Measurements from ENCODE around the gene SDS. TPM values are rescaled to one million over a fixed set of nuclear protein-coding genes. Genes with fewer than 3 reads are reported as not detected.

The SDS gene
- total RNA-seq, 1 experiment from 2014 or later: not detected

DNA sequence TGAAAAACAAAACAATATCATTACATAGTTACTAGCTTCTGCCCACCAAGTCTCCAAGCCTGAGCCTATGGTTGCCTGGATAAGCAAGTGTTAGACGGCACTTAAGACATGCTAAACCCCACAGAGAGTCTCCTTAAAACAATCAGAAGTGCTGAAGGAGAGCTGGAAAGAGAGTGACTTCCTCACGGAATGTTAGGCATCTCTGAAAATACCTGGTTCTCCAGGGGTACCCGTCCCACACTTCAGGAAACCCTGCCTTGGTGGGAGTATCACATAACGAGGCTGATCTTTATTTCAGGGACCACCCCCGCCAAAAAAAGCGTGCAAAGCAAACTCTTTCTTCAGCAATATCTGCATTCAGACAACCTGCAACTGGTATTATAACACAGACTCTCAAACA, 49.6 kb upstream of the SDS start:
- no peaks in the 10 kb centered on the region for H3K79me2 ChIP-seq (ENCODE audit: insufficient read depth, low read length)
- H3K27me3 ChIP-seq (ENCODE audit: insufficient read depth, low read length): peaks cover 10% of the 10 kb centered on the region; the same call in 1 of the 2 replicates
- H4K20me1 ChIP-seq (ENCODE audit: insufficient read depth): no peaks in the 10 kb centered on the region
- ChIA-PET RAD21 (ENCODE audit: low non-redundant PET in 1 of 2, low total read pairs in 2 of 2, uncharacterized antibody in 2 of 2, unreplicated experiment in 2 of 2) (no interaction called here), POLR2A (no interaction called here), CTCF (interaction anchor here (1.3 to 2.9 kb wide), 2 partner anchors 8 to 28 kb away, joined by 6 to 19 read pairs; no protein-coding TSS in a partner anchor)
- no peak overlapping the region for H3K27ac ChIP-seq (ENCODE audit: low read depth, low read length)
- H3K36me3 ChIP-seq (ENCODE audit: control insufficient read depth in 1 of 2, insufficient read depth in 2 of 2, low read length in 2 of 2): no peaks in the 10 kb centered on the region
- no peak overlapping the region for H3K4me2 ChIP-seq (ENCODE audit: low read length)
- H3K9me2 ChIP-seq (ENCODE audit: insufficient read depth): no peaks in the 10 kb centered on the region
- DNase-seq (ENCODE audit: low read depth, low spot score) (no peak), ATAC-seq (no peak)
- no peak overlapping the region for H2AFZ ChIP-seq (ENCODE audit: low read depth, low read length, poor library complexity, severe bottlenecking)
- intact Hi-C loops (cut with micrococcal nuclease): no loop called here
- H3K4me3 ChIP-seq (replicated peaks in 1 of 2; ENCODE audit: low read depth in 1 of 2, low read length in 2 of 2): no peak overlapping the region
- TF ChIP-seq SRF (IDR thresholded peaks at IDR 0.05; ENCODE audit: low read depth) (no peak), EZH2 (IDR thresholded peaks at IDR 0.05) (no peak), POLR2AphosphoS5 (IDR thresholded peaks at IDR 0.05; ENCODE audit: low read depth, low read length) (no peak), CBX3 (IDR thresholded peaks at IDR 0.05; ENCODE audit: low read depth) (no peak), SIN3A (IDR thresholded peaks at IDR 0.05; ENCODE audit: low read depth) (no peak), ELF1 (IDR thresholded peaks at IDR 0.05; ENCODE audit: borderline replicate concordance, low read depth) (no peak), POLR2A (IDR thresholded peaks at IDR 0.05; ENCODE audit: borderline replicate concordance, extremely low read depth, insufficient read depth, insufficient read length) (no peak), EGR1 (IDR thresholded peaks at IDR 0.05; ENCODE audit: low read depth) (no peak), RAD21 (IDR thresholded peaks at IDR 0.05; ENCODE audit: low read depth) (no peak), ZNF274 (IDR thresholded peaks at IDR 0.05; ENCODE audit: low read depth, low read length) (no peak), CEBPB (IDR thresholded peaks at IDR 0.05; ENCODE audit: low read depth) (no peak), SP1 (IDR thresholded peaks at IDR 0.05; ENCODE audit: low read depth) (no peak)
- TF ChIP-seq, protein P1, sequence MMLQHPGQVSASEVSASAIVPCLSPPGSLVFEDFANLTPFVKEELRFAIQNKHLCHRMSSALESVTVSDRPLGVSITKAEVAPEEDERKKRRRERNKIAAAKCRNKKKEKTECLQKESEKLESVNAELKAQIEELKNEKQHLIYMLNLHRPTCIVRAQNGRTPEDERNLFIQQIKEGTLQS (IDR thresholded peaks at IDR 0.05): no peak
- no TSS peak for BruUV-seq (replicated peaks)
- H3K4me1 ChIP-seq (ENCODE audit: control insufficient read depth in 1 of 2, insufficient read depth in 2 of 2, low read length in 2 of 2): no peaks in the 10 kb centered on the region
- H3K9me3 ChIP-seq (ENCODE audit: control insufficient read depth in 1 of 2, insufficient read depth in 1 of 2, low read depth in 1 of 2, low read length in 2 of 2): no peaks in the 10 kb centered on the region
- H3K9ac ChIP-seq (ENCODE audit: low read length): no peak overlapping the region

DNA sequence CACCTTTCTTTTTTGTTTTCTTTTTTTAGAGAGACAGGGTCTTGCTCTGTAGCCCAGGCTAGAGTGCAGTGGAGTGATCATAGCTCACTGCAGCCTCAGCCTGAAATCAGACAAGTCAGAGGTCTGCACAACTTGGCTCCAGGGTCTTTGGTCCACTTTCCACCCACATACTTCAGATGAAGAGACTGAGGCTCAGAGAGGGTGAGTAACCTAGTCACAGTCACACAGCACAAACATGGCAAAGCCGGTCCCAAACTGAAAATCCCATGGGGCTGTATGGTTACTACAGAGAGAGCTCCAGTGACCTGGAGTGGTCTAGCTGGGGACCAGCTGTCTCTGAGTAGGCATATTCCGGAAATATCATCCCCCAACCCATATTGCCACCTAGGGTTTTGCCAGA, 48.8 kb upstream of the SDS start:
- Histone ChIP-seq H2AFZ (ENCODE audit: low read depth, low read length, poor library complexity, severe bottlenecking) (no peak overlapping the region), H3K4me2 (ENCODE audit: low read length) (no peak overlapping the region), H3K4me1 (ENCODE audit: control insufficient read depth in 1 of 2, insufficient read depth in 2 of 2, low read length in 2 of 2) (no peaks in the 10 kb centered on the region), H3K79me2 (ENCODE audit: insufficient read depth, low read length) (no peaks in the 10 kb centered on the region), H3K9me2 (ENCODE audit: insufficient read depth) (no peaks in the 10 kb centered on the region), H3K9ac (ENCODE audit: low read length) (no peak overlapping the region), H3K27me3 (ENCODE audit: insufficient read depth, low read length) (peaks cover 9% of the 10 kb centered on the region; the same call in 1 of the 2 replicates), H3K4me3 (replicated peaks in 1 of 2; ENCODE audit: low read depth in 1 of 2, low read length in 2 of 2) (no peak overlapping the region), H4K20me1 (ENCODE audit: insufficient read depth) (no peaks in the 10 kb centered on the region), H3K36me3 (ENCODE audit: control insufficient read depth in 1 of 2, insufficient read depth in 2 of 2, low read length in 2 of 2) (no peaks in the 10 kb centered on the region), H3K9me3 (ENCODE audit: control insufficient read depth in 1 of 2, insufficient read depth in 1 of 2, low read depth in 1 of 2, low read length in 2 of 2) (no peaks in the 10 kb centered on the region), H3K27ac (ENCODE audit: low read depth, low read length) (no peak overlapping the region)
- BruUV-seq (replicated peaks): no TSS peak
- ATAC-seq (no peak), DNase-seq (ENCODE audit: low read depth, low spot score) (no peak)
- intact Hi-C loops (cut with micrococcal nuclease): no loop called here
- CTCF ChIA-PET: interaction anchor here (1.3 to 2.9 kb wide), 2 partner anchors 9 to 27 kb away, joined by 6 to 19 read pairs; no protein-coding TSS in a partner anchor
- RAD21 ChIA-PET (ENCODE audit: low non-redundant PET in 1 of 2, low total read pairs in 2 of 2, uncharacterized antibody in 2 of 2, unreplicated experiment in 2 of 2): interaction anchor here in 1 of 2 experiments (0.7 kb wide), 1 partner anchor 26 kb away, joined by 3 read pairs; no protein-coding TSS in a partner anchor
- POLR2A ChIA-PET: no interaction called here
- no peak for TF ChIP-seq EZH2phosphoT487 (IDR thresholded peaks at IDR 0.05; ENCODE audit: borderline replicate concordance)
- TF ChIP-seq, protein P2, sequence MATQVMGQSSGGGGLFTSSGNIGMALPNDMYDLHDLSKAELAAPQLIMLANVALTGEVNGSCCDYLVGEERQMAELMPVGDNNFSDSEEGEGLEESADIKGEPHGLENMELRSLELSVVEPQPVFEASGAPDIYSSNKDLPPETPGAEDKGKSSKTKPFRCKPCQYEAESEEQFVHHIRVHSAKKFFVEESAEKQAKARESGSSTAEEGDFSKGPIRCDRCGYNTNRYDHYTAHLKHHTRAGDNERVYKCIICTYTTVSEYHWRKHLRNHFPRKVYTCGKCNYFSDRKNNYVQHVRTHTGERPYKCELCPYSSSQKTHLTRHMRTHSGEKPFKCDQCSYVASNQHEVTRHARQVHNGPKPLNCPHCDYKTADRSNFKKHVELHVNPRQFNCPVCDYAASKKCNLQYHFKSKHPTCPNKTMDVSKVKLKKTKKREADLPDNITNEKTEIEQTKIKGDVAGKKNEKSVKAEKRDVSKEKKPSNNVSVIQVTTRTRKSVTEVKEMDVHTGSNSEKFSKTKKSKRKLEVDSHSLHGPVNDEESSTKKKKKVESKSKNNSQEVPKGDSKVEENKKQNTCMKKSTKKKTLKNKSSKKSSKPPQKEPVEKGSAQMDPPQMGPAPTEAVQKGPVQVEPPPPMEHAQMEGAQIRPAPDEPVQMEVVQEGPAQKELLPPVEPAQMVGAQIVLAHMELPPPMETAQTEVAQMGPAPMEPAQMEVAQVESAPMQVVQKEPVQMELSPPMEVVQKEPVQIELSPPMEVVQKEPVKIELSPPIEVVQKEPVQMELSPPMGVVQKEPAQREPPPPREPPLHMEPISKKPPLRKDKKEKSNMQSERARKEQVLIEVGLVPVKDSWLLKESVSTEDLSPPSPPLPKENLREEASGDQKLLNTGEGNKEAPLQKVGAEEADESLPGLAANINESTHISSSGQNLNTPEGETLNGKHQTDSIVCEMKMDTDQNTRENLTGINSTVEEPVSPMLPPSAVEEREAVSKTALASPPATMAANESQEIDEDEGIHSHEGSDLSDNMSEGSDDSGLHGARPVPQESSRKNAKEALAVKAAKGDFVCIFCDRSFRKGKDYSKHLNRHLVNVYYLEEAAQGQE (IDR thresholded peaks at IDR 0.05; ENCODE audit: low read depth): no peak
- no peak for TF ChIP-seq POLR2A (IDR thresholded peaks at IDR 0.05; ENCODE audit: borderline replicate concordance, extremely low read depth, insufficient read depth, insufficient read length)
- no peak for TF ChIP-seq POLR2AphosphoS5 (IDR thresholded peaks at IDR 0.05; ENCODE audit: low read depth, low read length)
- TF ChIP-seq FOSL1 (IDR thresholded peaks at IDR 0.05; ENCODE audit: low read depth): no peak
- no peak for TF ChIP-seq CEBPB (IDR thresholded peaks at IDR 0.05; ENCODE audit: low read depth)
- no peak for TF ChIP-seq ZFX (IDR thresholded peaks at IDR 0.05)
- TF ChIP-seq, protein P3, sequence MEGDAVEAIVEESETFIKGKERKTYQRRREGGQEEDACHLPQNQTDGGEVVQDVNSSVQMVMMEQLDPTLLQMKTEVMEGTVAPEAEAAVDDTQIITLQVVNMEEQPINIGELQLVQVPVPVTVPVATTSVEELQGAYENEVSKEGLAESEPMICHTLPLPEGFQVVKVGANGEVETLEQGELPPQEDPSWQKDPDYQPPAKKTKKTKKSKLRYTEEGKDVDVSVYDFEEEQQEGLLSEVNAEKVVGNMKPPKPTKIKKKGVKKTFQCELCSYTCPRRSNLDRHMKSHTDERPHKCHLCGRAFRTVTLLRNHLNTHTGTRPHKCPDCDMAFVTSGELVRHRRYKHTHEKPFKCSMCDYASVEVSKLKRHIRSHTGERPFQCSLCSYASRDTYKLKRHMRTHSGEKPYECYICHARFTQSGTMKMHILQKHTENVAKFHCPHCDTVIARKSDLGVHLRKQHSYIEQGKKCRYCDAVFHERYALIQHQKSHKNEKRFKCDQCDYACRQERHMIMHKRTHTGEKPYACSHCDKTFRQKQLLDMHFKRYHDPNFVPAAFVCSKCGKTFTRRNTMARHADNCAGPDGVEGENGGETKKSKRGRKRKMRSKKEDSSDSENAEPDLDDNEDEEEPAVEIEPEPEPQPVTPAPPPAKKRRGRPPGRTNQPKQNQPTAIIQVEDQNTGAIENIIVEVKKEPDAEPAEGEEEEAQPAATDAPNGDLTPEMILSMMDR (IDR thresholded peaks at IDR 0.05 in 2 of 3, conservative IDR thresholded peaks at IDR 0.05 in 1 of 3; ENCODE audit: borderline replicate concordance in 1 of 3, insufficient read depth in 1 of 3, low read depth in 2 of 3, low read length in 2 of 3): no peak

All from HCT116 (cell line).